CD4-positive, alpha-beta T cell treated with Interleukin-6 at 100 ng/mL for 8 hours (primary cell): Measurements from ENCODE around the gene CHN2.

Experiments used
- DNase-seq: peaks from one replicate; pipeline ENCODE4 v3.0.0-alpha.2; 2020; ENCODE audit warnings: mixed read lengths, low spot score

Gene CHN2

DNA sequence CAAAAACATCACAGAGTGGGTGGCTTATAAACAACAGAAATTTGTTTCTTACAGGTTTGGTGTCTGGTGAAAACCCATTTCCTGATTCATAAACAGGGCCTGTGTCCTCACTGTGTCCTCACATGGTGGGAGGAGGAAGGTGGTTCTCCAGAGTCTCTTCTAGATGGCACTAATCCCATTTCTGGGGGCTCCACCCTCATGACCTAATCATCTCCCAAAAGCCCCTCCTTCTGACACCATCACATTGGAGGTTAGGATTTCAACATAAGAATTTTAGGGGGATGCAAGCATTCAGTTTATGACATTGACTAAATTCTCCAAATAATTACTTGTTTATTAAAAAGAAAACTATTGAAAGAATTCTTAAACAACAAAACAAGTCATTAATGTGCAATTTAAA is 116.0 kb downstream of the CHN2 start:
- DNase-seq: no peak

DNA sequence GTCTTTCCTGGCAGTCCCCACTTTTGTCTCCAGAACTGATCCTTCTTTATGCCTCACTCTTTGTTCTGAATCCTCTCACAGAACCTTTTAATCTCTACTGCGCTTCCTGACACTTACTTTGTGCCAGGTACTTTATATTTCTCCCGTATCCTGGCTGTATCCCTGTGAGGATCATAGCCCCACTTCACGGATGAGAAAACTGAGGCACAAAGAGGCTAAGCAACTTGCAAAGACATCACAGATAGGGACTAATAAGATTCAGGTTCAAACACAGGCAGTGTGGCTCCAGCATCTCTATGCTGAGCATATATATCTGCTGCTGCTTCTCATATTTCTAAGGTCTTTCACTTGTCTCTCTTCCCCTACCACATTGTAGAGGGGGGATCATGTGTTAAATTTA is 116.7 kb downstream of the CHN2 start:
- no peak for DNase-seq

- DNase-seq: no peak
Measured at GRCh38 chr7:29314148-29314547, 119.6 kb downstream of the CHN2 start.

DNA sequence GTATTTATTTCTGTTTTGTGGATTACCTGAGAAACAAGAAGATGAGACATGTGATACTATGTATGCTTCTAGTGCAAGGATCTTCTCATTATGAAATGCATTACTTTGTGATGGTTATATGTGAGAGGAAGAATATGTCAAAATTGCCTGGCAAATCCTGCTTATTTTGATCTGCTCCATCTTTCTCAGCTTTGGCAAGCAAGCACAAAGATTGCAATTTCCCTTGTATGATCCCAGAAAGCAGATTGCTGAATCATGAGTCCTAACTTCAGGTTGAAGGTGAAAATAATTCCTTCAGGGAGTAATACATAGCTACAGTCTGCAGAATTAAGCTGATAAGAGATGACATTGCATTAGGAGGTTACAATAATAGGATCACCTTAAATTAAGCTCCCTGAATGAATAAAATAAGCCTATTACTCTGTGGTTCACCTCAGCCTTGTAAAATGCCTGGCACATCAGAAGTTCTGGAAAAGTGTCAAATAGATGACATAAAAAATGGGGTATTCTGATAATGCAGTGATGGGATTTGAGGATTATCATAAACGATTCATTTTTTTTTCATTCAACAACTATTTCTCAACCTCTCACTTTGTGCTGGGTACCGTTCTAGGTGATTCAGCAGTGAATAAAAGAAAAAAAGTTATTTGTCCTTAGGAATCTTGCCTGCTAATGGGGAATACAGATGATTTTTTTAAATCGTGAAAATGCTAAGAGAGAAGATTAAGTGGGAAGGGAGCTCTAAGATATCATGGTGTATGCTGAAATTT is 120.7 kb downstream of the CHN2 start:
- no peak for DNase-seq

DNA sequence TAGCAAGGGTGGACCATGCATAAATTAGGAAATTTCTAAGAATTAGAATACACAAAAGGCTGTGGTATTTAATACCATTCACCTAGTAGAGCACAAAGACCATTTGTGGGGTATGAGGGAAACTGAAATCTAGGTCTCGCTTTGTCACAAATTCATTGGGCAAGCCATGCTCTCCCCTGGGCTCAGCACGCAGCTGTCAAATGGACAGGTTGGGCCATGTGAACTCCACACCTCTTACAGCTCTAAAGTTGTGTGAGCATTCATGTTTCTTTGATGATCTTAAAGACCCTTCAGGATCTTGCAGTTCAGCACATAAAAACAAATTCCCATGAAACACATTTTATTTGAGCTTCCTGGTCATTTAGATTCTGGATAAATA is 121.3 kb downstream of the CHN2 start:
- DNase-seq: no peak

DNA sequence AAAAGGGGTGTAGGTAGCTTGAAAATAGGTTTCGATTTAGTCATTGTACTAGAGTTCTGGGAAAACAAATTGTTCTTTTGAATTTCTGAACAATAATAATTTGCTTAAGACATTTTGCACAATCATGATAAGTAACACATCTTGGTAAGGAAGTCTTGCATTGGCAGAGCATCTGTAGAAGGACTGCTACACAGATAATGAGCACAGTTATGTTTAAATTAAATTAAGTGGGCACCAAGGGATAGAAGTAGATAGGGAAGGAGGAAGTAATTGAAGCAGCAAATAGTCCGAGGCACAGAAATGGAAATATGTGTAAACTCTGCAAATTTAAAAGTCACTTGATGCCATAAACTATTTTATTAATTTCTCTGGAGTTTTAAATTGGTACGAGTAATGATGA is 122.4 kb downstream of the CHN2 start:
- no peak for DNase-seq

DNA sequence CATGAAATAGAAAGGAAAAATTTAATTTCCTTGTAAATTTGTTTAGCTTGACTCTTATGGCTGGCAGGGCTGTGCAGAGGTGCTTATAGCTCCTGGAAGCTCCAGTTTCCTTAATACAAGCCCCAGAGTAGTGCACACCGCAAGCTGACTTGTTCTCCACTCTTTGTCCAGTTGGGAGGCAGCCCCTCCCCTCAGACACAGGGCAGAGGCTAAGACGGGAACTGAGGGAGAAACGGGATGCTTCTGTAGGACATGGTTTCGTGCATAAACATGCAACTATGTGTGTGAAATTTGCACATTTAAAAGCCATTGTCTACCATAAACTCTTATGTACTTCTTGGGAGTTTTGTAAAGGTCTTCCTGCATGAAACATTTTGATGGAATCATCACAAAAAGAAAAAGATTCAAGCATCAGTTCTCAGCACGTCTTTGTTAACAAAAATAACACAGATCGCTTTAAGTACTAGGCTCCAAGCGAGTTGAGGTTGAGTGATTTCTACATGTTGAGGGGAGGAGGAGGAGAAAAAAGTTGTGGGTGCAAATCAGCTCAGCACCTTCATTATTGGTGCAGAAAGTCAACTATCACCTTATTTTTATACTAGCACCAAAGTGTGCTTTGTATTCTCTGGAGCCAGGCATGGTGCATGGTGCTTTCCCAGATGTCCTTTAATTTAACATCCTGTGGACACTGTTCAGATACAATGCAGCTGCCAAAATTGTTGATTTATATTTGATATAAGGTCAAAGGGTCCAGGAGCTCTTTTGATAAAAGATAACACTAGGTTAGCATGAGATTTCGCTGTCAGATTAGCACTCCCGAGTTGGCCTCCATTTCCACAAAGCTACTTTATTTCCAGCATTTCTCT is 124.5 kb downstream of the CHN2 start:
- no peak for DNase-seq

GRCh38 chr7:29319719-29320521 is 125.3 kb downstream of the CHN2 start:
- DNase-seq: no peak

DNA sequence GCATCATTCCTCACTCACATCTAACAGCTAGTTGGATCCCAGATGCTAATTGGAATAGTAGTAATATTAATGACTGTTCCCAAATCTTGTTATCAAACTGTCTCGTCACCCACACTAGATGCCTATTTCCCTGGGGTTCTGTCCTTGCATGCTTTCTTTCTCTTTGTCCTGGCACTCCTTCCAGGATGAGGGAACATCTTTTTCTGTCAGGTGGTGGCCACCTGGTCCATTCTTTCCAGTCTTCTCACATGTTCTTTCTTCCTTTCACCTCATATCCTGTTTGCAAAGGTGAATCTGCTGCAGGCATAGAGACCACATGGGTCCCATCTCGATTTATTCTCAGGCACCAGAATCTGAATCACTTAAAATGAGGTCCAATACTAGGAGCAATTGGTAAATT is 126.0 kb downstream of the CHN2 start:
- DNase-seq: no peak

- no peak for DNase-seq
Measured at GRCh38 chr7:29322023-29322712, 127.6 kb downstream of the CHN2 start.

GRCh38 chr7:29325476-29325875 is 130.9 kb downstream of the CHN2 start:
- DNase-seq: no peak

- DNase-seq: no peak
Measured at GRCh38 chr7:29326864-29327263, 132.3 kb downstream of the CHN2 start.

GRCh38 chr7:29327455-29327854 is 132.9 kb downstream of the CHN2 start:
- DNase-seq: no peak

- no peak for DNase-seq
Measured at GRCh38 chr7:29328045-29328444, 133.5 kb downstream of the CHN2 start.

DNA sequence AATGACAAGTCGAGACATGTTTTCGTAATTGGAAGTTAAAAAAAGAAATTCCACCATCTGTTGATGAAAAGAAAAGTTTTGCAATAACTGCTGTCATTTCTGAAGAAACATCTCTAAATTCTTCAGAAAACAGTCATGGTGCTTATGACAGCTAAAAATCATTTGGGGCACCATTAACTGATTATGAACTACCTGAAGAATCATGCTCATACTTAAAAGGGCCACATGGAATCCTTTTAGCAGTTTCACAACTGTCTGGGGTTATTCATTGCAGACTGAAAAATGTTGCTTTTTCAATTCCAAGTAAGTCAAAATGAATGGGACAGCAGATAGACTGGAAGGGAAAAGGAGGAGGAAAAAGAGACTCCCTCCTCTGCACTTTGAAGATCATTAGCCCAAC is 134.2 kb downstream of the CHN2 start:
- DNase-seq: no peak

DNA sequence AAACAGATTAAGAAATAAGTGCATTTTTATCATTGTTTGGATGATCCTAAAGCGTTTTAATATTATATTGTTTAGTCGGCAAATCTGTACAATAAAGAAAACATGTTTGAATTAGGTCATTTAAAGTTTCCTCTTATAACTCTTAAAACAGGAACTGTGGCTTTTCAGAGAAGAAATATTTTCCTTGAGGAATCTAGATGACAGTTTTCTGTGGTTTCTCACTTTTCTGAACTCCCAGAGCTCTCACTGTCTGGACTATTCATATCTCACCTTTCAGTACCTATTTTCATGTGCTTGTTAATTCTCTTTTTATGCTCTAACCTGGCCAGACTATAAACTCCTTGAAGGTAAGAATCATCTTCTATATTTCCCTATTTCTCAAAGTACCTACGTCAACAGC is 135.1 kb downstream of the CHN2 start:
- DNase-seq: no peak

GRCh38 chr7:29330136-29330535 is 135.6 kb downstream of the CHN2 start:
- no peak for DNase-seq

DNA sequence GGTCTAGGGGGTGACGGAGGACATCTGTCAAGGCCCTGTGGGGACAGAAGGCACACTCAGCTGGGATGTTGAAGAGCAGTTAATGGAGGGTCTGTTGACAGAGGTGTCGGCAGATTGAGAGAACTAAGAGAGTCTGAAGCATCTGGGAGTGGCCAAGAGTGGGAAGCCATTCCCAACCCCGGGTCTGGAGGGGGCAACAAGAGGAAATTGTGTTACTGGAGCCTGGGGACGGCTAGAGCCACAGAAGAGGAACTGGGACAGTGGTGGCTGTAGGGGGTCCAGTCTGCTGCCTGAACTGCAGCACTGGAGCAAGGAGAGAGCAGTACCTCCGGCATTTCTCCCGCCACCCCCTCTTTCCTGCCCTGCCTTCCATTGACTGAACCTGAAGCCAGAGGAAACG is 136.6 kb downstream of the CHN2 start:
- no peak for DNase-seq

DNA sequence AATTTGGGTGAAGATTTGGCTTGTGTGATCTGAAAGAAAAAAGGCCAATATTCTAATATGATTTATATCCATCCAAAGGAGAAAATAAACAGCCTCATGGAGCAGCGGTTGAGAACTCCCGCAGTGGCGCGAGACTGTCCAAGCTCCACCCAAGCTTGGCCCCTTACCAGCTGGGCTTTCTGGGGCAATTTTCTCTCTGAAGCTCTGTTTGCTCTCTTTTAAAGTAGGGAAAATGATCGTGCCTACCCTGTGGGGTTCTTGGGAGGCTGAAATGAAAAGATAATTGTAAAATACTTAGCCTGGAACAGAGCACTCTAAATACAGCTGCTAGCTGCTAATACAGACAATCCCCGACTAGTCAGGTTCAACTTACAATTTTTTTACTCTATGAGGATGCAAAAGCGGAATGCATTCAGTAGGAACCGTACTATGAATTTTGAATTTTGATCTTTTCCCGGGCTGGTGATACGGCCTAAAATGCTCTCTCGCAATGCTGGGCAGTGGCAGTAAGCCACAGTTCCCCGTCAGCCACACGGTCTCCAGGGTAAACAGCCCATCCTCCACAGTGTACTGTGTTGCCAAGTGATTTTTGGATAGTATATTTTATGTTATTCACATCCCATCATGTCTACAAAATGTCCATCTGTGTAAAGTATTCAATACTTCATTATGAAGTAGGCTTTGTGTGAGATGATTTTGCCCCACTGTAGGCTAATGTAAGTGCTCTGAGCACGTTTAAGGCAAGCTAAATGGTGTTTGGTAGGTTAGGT is 137.7 kb downstream of the CHN2 start:
- no peak for DNase-seq

DNA sequence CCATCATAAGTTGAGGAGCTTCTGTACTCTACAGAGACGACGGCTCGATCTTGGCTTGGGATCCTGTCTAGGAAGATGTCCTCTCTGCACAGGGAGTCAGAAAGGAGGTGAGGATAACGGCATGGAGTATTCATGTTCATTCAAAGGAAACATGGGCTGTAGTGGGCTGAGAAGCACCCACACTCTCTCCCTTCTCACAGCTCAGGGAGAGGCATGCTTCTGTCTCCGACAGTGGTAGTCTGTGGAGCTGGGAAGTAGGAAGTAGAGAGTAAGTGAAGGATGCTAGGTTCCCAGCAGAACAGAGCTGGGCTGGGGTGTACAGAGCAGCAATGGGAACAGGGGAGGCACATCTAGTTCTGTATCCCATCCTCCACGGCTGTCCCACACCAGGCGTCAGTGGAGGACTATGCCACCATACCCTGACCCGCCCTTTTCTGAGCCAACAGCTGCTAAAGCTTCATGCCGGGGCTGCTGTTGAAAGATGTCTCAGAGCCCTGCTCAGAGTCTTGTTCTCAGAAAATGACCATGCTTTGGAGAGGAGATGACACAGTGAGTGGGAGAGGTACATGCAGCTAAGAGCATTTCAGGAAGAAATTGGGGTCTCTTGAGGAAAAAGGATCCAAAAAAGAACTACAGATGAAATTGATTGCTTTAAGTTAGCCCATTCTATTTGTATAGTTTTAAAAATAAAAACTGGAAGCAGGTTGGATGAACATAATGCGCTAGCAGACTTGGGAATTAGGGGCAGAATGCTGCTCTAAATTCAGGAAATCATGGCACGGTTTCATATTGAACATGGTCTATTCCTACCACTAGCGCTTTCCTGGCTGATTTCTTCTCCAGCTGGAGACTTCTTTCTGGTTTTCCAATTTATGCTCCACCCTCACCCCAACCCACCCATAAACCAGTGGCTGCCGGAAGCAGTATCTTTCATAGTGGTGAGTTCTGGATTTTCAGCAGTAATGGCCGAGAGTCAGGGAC is 138.6 kb downstream of the CHN2 start:
- no peak for DNase-seq
